Upper lobe of left lung (tissue), 4 donors: ENCODE results near the gene EEF1AKMT3.

Experiments
- EP300 ChIP-seq, 4 donors: sonication (generic); formaldehyde crosslinking; IDR thresholded peaks; one replicate each; pipeline ENCODE4 v1.5.1; 2017; ENCODE audit warnings: antibody characterized with exemption in 4 of 4, control low read depth in 2 of 4
- POLR2A ChIP-seq, 4 donors: fragments of 450-650 bp; IDR thresholded peaks; one replicate each; pipeline ENCODE4 v1.5.1; 2016 to 2017; ENCODE audit warnings: antibody characterized with exemption in 4 of 4, mild to moderate bottlenecking in 2 of 4
- TF ChIP-seq, protein P1 (sequence below), 6 experiments: fragments of 450-650 bp in 4 of 6; fragments of 200-600 bp in 2 of 6; sonication (generic) in 2 of 6; IDR thresholded peaks; one replicate each; pipeline ENCODE4 v1.5.1; 2016 to 2019; ENCODE audit warnings: antibody characterized with exemption in 6 of 6

DNA sequence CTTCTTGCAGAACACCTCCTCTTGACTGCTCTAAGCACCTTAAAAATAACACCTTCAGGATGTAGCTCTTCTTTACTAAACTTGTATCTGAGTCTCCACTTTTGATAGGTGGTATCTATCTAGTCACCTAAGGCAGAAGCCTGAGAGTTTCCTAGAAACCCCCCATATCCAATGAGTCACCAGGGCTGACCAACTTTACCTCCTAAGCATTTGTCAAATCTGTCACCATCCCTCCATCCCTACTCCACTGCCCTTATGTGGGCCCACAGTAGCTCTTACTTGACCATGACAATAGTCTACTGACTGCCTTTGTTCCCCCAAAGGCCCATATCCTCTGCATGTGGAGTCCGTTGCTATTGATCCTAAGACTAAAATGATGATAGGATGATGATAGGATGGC lies 30.2 kb downstream of the EEF1AKMT3 start:
- TF ChIP-seq, protein P1, sequence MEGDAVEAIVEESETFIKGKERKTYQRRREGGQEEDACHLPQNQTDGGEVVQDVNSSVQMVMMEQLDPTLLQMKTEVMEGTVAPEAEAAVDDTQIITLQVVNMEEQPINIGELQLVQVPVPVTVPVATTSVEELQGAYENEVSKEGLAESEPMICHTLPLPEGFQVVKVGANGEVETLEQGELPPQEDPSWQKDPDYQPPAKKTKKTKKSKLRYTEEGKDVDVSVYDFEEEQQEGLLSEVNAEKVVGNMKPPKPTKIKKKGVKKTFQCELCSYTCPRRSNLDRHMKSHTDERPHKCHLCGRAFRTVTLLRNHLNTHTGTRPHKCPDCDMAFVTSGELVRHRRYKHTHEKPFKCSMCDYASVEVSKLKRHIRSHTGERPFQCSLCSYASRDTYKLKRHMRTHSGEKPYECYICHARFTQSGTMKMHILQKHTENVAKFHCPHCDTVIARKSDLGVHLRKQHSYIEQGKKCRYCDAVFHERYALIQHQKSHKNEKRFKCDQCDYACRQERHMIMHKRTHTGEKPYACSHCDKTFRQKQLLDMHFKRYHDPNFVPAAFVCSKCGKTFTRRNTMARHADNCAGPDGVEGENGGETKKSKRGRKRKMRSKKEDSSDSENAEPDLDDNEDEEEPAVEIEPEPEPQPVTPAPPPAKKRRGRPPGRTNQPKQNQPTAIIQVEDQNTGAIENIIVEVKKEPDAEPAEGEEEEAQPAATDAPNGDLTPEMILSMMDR (IDR thresholded peaks at IDR 0.05): no peak
- TF ChIP-seq POLR2A (IDR thresholded peaks at IDR 0.05): no peak
- TF ChIP-seq EP300 (IDR thresholded peaks at IDR 0.05): no peak
